IPS DF 19.7 (cell line): ENCODE data around the gene UEVLD.
A peak's percentile ranks its signal among the peaks of the same experiment; 100 is the strongest.
"Not testable (repeated sequence)": the region's sequence is repeated elsewhere in the genome, so short reads cannot be mapped to it uniquely, and the experiment has no call there.

Source experiments
- DNase-seq: peaks from one replicate; pipeline ENCODE4 v3.0.0-alpha.2; 2013; ENCODE audit warnings: low read depth, low spot score

Gene UEVLD

DNA sequence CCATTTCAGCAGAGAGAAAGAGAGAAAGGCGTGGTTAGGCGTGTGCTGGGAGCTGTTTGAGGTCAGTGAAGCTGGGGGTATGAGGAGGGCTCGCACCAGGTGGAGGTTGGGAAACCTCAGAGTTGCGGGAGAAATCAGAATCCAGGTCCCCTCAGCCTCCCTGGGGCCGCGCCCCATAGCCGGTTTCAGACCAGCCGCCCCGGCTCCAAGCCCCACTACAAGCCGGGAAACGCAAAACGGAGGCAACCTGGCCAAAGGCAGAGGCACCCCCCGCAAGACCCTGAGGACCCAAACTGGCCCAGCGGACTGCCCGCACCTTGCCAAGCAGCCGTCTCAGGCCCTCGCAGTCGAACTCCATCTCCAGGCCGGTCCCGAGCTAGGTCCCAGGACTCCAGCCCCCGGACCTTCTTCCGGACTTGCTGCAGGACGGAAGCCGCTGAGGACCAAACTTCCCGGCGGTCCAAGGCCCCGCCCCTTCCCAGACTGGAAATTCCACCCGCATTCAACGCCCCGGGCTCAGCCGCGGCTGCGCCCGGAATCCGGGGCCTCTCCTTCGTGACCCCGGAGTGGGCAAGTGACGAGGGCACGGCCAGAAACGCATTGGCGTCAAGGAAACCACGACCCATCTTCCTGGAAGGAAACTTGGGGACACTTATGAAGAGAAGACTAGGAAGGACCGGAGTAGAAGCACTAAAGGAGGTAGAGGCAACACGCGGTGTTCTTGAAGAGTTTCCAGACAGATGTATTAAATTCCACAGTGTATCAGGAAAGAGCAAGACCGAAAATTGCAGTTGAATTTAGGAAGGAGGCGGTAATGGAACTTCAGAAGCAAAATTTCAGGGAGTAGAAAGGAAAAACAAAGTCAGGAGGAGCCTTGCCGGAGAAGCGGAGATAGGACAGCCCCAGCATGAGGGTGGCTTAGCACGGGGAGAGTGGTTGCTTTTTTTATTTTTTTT, at the start of gene UEVLD:
TSS of gene UEVLD (minus strand) at position 438 of the 956 bp plus-strand sequence. CDS start at position 358, 80 bp downstream.
- DNase-seq: peak; percentile 61

DNA sequence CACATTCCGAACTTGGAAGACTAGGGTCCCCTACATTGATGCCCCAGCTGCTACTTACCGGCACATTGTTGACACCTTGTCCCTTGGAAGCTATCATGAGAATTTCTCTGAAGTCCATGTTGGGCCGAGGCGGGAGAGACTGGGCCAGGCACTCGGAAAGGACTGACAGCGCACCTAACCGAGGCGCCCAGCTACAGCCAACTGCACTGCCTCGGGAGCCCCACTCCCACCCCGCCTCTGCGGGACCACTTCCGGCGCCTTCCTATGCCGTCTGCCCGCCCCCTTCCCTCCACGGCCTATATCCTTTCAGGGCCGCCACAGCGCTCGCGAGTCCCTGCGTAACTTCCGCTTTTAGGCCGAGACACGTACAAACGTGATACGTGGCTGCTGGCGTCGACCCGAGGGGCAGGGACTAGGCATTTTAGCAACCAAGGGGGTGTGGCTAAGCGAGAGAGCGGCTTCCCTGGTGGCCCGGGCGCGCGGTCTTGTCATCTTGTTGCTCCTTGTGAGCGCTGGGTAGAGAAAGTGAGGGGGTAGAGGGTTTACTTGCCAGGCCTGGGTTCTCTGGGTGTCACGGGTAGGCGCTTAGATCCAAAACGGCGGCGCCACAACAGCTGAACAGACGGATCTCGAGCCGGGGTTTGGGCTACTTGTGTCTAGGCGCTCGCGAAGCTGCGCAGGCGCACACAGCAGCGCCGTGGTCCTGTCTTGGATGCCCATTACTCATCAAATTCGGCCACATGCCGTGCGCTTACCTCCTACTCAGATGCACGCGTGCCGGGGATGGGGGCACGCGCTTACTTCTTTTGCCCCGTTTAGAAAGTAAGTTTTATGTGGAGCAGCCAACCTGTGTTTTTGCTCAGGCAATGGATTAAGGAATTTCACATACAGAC, 45.9 kb upstream of the UEVLD start, which contains the start of gene SPTY2D1:
TSS of gene SPTY2D1 (minus strand) at position 203 of the 893 bp plus-strand sequence. CDS start at position 118, 85 bp downstream.
- peak; percentile 93 for DNase-seq

DNA sequence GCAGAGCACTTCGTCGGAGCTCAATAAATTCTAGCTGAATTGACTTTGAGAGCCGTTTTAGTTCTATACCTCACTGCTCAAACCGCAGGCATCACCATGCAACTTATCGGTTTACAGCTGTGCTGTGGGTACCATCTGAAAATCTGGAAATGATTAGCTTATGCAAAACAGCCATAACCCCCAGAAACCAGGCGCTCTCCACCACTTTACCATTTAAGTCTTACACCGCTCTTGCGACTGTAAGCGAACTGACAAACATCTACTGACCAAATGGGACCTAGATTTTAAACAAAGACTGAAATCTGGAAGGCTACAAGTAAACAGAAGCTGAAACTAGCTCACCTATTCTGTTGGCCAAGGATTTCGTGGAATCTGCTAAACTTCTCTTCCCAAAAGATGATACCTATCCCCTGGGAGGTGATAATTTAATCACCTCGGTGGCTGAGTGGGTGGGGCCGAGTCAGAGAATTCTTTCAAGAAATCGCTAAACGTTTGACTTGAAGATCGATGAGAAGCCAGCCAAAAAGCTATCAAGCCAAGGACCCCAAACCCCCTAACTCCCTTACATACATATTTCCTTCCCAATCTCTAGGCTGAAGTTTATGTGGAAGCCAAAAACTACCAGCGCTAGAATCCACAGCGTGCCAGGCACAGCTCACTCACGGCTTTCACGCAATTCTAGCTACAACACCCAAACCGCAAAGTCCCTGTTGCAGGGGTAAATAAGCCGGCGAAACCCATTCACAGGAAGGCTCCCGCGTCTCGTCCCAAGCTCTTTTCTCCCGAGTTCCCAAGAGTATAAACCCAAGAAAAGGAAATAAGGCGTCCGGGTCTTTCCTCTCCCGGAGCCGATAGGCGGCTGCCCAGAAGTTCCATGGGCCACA, 45.0 kb upstream of the UEVLD start:
- DNase-seq: no peak

DNA sequence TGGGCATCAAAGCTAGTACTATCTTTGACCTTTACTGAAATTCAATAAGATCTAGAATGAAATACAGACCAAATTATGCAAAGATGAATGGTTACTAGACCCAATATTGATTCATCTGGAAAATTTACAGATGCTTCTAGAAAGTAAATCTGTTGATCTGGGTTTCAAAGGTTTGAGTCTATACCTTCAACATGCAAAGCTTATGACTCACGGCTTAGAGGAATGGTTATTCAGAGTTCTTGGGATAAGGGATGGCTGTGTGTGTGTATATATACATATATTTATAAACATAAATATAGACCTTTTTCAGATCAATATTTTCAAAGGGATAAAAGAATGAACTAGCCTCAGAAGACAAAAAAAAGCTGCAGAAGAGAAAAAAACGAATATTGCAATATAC, 44.3 kb upstream of the UEVLD start:
- DNase-seq: no peak

DNA sequence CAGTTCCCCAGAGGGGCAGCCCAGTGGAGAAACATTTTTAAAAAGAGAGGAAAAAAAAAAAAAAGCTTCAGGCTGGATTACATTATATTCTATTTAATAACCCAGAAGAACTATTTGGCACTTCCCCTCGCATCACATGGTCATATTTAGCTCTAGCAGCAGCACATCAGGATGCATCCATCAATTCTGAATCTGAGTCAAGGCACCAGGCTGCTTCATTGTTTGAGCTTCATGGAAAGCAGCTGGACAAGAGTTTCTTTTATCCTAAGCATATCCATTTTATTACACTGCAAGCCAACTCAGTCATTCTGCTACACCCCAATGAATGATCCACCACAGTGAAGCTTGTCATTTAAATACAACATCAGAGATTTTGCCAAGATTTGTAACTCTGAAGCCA, 35.6 kb upstream of the UEVLD start:
- no peak for DNase-seq

DNA sequence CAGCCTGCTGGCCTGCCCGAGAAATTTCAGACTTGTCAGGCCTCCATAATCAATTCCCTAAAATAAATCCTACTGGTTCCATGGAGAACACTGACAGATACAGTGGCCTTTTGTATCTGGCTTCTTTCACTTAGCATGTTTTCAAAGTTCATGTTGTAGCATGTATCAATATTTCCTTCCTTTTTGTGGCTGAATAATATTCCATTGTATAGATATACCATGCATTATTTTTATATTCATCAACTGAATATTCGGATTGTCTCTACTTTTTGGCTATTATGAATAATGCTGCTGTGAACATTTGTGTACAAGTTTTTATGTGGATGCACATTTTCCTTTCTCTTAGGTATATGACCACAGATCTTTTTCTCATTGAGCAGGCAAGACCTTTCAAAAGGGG, 35.2 kb upstream of the UEVLD start:
- no peak for DNase-seq

DNA sequence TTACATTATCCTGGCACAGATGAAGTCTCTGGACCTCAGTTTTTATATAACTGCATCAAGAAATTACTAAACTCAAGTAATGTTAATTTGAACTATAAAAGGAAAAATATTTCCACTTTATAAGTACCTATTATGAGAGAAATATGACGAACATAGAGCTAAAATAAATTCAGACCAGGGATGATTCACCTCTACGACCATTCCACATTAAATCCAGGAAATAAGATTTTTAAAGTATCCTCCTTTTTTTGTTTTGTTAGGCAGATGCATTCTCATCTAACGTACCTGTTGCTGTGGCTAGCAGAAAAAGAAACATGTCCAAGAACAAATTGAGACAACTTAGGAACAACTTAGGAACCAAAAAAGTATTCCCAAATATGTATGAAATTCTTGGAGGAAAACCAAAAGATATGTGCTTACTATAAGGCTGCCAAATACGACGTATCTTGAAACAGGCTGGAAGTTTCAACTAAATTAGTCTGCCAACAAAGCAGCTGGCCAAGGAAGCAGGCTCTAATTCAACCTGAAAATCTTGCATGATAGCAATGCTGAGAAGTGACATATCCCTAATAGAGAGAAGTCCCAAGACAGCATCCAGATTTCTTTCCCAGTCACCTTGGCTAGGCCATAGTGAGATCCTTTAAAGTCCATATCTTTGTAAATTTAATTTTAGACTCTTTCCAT, 29.9 kb upstream of the UEVLD start:
- DNase-seq: no peak

DNA sequence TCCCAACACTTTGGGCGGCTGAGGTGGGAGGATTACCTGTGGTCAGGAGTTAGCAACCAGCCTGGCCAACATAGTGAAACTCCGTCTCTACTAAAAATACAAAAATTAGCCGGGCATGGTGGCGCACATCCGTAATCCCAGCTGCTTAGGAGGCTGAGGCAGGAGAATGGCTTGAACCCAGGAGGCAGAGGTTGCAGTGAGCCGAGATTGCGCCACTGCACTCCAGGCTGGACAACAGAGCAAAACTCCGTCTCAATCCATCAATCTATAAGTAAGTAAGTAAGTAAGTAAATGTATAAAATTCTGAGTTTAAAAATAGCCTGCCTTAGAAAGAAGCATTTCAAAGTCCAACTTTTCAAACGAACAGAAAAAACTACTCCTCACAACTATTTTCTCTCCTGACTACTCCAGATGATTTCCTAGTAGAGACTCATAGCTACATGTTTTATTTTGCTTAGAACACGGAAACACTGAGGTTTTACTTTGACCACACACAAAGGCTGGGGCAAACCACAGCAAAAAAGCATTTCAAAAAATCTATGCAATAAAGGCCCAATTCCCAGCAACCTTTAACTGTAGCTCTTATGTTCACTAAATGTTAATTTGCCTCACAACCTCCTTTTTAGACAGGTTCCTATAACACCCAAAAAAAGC, 29.3 kb upstream of the UEVLD start:
- no peak for DNase-seq

DNA sequence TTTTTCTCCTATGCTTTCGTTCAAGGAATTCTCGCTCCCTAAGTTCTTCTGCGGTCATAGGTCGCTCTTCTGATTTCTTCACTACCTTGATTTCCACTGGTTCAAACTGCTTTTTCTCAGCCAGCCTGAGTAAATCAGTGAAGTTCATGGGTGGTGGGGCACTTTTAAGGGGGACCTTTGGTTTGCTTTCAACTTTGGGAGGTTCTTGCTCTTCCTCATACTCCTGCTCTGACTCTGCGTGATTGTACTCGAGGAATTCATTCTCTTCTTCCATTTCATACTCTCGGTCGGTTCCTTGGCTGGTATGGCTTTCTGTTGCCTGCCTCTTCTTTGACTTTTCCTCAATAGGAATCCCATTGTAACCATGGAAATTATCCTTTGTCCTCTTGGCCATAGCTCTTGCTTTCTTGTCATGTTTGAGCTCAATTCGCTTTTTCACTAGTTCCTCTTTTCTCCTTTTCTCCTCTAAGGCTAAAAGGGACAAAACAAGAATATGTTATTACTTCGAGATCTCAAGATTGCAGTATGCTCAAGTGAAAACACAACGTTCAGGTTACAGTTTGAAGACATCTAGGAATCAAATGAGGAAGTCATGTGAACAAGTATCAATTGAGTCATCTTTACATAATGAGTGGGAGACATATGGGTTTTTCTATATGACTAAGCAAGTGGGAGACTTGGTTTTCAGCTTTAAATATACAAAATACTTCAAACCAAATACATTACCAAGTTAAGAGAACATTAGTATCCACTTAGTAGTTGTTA, 27.3 kb upstream of the UEVLD start:
- no peak for DNase-seq

DNA sequence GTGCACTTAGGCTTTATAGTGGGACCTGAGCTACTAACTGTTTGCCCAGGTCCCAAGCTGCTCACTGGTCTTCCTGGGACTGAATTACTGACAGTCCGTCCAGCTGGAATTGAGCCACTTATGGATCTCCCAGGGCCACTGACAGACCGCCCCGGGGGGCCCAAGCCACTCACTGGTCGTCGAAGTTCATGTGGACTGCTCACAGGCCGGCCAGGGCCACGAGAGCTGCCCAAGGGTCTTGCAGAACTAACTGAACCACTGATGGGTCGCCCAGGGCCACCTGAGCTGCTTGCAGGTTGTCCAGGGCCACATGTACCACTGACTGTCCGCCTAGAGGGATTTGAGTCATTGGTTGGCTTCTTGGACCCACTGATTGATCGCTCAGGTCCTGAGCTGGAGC, 26.1 kb upstream of the UEVLD start:
- DNase-seq: no peak

DNA sequence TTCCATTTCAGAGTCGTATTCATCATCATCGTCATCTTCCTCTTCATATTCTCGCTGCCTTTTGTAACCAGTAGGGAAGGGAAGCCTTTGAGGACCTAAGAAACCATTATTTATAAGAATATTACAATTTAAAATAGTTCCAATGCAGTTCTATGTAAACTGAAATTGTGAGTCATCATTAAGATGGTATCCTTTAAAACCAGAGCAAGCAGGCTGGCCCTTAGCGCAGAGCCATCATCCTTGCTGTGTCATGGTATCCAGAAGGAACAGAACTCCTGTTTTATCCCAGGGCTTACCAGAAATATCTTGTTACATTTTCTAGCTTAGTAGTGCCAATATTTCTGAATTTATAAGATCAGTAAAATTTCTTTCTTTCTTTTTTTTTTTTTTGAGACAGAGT, 23.9 kb upstream of the UEVLD start:
- no peak for DNase-seq

DNA sequence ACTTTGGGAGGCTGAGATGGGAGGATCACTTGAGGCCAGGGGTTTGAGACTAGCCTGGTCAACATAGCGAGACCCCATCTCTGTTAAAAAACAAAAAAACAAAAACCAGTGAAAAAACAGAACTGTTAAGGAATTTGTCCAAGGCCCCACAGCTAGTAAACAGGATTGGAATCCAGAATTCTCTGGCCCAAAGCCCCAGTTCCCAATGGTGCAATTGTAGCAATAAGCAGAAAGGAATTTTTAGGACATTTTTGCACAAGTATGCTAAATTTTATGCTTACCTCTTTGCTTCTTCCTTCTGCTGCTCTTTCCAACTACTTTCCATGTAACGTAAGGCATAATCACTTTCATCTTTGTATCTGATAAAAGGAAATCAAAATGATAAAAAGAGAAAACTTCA, 22.7 kb upstream of the UEVLD start:
- DNase-seq: no peak

DNA sequence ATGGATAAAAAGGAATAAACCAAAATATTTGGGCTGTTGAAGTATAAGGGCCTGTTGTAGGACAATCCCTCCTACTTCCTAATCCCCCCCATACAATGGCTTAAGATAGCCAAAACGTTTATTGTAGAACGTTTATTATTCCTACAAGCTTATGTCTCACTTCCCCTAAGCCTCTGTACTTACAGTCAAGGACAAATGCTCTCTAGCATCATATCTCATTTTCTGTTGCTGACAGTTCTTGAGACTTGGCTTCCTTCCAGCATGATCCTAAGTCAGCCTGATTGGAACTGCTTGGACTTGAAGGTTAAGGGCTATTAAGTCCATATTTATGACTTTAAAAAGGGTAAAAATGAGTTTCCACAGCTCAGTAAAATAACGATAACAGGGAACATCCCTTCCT, 19.8 kb upstream of the UEVLD start:
- DNase-seq: no peak

DNA sequence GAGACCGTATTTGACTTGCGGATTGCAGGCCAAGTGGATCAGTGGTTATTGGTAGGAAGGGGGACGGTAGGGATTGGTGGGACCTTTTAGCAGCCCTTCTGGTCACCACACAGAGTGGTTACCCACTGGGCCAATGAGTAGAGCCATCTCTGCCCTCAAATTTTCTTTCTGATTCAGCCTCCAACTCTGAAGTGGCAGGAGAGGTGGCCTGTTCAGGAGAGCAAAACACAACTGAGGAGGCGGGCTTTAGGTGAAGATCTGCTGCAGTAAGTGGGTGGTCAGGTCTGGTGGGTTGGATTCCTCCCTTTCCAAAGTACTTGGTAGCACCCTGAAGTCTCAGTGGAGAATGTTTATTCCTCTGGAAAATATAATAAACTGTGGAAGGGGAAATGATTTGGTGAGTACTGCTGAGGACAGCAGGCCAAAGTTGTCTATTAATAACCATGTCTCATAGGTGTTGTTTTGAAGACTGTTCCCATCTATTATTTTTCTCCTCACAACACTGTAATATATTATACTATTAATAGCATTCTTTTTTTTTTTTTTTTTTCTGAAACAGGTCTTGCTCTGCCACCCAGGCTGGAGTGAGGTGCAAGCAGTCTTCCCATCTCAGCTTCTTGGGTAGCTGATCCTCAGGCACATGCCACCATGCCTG, 12.5 kb upstream of the UEVLD start:
- no peak for DNase-seq

DNA sequence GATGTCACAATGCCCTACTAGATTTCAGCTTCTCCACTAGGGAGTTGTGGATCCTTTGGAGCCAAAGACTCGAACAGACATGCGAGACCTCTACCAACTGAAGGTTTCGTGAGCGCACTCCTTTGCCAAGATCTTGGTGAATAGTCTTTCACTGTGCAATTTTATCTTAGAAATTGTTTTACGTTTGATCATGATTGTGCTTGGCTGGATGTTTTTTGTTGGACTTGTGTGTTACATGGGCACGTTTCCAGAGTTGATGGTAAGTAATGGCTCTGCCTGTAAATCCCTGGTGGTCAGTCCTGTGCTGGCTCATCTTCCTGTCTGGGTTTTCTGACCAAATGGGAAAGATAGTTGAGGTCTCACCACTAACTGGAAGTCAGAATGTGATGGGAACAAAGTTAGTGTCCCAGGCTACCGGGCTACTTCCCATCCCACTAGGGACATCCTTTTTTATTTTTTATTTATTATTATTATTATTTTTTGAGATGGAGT, 11.3 kb upstream of the UEVLD start, which contains the start of gene MISFA:
TSS of gene MISFA (plus strand) at position 51 of the 492 bp plus-strand sequence. CDS start at position 191, 140 bp downstream.
- no peak for DNase-seq

DNA sequence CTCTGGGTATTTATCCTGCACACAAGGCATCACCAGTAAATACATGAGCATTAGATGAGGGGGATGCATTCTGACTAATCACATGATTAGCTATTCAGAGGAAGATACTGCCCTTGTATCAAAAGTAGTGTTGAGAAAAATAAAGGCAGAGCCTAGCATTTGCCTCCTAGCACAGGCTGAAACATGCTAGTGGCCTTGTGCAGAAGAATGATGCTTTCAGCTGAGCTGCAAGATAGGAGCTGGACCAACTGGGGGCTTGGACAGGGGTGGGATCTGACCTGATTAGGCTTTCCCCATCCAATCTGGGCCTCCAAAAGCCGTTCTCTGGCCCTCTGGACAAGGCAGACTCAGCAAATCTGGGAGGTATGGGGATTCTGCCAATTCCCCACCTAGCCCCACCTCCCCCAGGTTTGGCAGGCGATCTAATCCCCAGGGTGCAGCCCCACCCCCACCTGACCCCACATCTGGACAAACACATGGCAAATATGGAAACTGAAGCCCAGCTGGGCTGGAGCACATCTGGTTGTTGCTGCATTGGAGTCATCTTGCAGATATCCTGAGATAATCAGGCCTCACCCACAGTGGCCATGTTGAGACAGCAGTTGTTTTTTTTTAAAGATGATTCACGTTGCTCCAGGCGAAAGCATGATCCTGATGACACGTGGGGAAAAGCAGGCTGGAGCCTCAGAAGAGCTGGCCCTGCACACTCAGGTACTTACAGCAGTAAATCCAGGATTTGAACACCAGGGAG, 6.6 kb upstream of the UEVLD start:
- no peak for DNase-seq

DNA sequence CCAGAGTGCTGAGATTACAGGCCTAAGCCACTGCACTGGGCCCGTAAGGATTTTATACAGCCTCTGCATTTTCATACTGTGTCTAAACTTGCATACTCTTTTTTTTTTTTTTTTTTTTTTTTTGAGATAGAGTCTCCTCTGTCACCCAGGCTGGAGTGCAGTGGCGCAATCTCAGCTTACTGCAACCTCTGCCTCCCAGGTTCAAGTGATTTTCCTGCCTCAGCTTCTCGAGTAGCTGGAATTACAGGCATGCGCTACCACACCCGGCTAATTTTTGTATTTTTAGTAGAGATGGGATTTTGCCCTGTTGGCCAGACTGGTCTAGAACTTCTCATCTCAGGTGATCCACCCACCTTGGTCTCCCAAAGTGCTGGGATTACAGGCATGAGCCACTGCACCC, 5.6 kb upstream of the UEVLD start:
- DNase-seq: not testable (repeated sequence)

DNA sequence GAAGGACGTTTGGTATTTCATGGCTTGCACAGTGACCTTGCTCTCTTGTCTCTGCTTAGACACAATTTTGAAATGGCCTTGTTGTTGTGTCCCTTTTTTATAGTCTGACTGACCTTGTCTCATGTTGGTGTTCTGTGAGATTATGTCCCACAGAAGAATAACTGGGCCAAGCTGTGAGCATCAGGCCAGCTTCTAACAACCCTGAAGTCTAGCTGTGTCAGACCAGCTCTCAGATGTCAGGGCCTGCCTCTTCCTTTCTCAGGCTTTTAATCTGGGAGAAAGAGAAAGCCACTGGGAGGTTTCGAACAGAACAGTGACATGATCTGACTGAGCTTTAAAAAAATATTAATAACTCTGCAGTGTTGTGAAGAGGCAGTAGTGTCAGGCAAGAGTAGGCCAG, 2.0 kb upstream of the UEVLD start:
- DNase-seq: no peak
